Measurements from ENCODE around the gene EPHB2.

The EPHB2 gene

DNA sequence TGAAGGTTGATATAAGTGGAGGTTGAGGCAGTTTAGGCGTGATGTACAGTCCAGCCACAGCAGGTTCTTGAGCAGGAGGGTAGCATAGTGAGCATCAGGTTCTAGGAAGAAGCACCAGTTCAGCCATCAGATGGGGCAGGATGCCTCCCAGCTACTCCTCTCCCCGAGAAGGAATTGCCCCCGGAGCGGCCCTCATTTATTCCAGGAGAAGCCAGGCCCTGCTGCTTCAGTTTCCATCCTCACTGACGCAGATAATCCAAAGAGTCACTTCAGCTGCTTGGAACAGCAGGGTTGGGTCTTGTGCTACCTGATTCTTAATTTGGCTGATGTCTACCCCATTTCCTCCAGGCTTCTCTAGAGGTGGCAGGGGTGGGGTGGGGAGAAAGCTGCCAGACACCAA lies 207.3 kb downstream of the EPHB2 start:
- TF ChIP-seq FOXP2 (optimal IDR thresholded peaks at IDR 0.05; ENCODE audit: borderline replicate concordance, extremely low read depth, extremely low read length, insufficient read depth) (no peak), TAF1 (IDR thresholded peaks at IDR 0.05; ENCODE audit: borderline replicate concordance, insufficient read depth, low read length) (no peak), POLR2AphosphoS5 (IDR thresholded peaks at IDR 0.05; ENCODE audit: low read depth, low read length) (no peak), SIN3A (IDR thresholded peaks at IDR 0.05; ENCODE audit: borderline replicate concordance, insufficient read depth, low read length) (no peak)

DNA sequence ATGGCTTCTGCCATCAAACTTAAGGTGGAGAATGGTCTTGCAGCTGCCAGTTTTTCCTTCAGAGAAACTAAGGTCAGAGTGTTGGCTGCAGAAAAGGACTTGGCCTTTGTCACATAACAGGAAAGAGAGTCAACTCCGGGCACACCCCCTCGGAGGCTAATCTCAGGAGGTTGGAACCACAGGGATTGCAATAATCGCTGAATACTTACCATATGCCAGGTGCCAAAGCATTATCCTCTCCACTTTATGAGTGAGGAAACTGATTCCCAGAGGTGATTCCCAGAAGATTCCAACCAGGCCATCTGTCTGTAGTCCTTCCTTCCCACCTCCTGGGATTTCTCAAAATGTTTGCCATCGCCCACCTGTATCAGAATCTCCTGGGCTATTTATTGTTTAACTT lies 208.0 kb downstream of the EPHB2 start:
- TF ChIP-seq TAF1 (IDR thresholded peaks at IDR 0.05; ENCODE audit: borderline replicate concordance, insufficient read depth, low read length) (no peak), SIN3A (IDR thresholded peaks at IDR 0.05; ENCODE audit: borderline replicate concordance, insufficient read depth, low read length) (no peak), POLR2AphosphoS5 (IDR thresholded peaks at IDR 0.05; ENCODE audit: low read depth, low read length) (no peak), FOXP2 (optimal IDR thresholded peaks at IDR 0.05; ENCODE audit: borderline replicate concordance, extremely low read depth, extremely low read length, insufficient read depth) (no peak)
- TF ChIP-seq, protein P1, sequence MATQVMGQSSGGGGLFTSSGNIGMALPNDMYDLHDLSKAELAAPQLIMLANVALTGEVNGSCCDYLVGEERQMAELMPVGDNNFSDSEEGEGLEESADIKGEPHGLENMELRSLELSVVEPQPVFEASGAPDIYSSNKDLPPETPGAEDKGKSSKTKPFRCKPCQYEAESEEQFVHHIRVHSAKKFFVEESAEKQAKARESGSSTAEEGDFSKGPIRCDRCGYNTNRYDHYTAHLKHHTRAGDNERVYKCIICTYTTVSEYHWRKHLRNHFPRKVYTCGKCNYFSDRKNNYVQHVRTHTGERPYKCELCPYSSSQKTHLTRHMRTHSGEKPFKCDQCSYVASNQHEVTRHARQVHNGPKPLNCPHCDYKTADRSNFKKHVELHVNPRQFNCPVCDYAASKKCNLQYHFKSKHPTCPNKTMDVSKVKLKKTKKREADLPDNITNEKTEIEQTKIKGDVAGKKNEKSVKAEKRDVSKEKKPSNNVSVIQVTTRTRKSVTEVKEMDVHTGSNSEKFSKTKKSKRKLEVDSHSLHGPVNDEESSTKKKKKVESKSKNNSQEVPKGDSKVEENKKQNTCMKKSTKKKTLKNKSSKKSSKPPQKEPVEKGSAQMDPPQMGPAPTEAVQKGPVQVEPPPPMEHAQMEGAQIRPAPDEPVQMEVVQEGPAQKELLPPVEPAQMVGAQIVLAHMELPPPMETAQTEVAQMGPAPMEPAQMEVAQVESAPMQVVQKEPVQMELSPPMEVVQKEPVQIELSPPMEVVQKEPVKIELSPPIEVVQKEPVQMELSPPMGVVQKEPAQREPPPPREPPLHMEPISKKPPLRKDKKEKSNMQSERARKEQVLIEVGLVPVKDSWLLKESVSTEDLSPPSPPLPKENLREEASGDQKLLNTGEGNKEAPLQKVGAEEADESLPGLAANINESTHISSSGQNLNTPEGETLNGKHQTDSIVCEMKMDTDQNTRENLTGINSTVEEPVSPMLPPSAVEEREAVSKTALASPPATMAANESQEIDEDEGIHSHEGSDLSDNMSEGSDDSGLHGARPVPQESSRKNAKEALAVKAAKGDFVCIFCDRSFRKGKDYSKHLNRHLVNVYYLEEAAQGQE (IDR thresholded peaks at IDR 0.05; ENCODE audit: insufficient read depth in 1 of 2, low read depth in 2 of 2, low read length in 2 of 2) = no peak

DNA sequence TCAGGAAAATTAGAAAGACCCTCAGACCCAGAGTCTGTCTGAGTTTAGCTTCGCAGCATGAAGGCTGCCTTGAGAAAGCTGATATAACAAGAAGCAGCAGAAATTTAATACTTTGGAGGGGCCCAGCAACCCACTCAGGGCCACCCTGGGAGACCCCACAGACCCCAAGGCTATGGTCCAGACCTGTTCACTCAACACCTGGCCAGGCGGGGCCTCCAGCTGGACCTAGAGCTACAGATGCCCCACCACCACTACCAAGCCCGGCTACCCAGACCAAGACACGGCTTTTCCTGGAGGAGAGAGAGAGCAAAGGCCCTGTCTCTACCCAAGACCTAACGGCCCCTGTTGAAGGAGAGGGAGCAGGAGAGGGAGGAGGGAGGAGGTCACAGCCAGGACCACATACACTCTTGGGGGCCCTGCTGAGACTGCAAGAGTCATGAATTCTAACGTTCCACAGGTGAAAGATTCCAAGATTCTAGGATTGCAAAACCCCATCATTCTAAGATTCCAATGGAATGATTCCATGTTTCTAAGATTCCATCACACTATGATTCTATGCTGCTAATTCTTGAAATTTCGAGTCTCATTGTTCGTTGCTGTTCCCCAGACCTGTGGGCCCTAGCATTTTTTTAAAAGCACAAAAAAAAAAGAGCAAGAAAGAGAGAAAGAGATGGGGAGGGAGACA lies 208.8 kb downstream of the EPHB2 start:
- no peak for TF ChIP-seq SIN3A (IDR thresholded peaks at IDR 0.05; ENCODE audit: borderline replicate concordance, insufficient read depth, low read length)
- TF ChIP-seq POLR2AphosphoS5 (IDR thresholded peaks at IDR 0.05; ENCODE audit: low read depth, low read length) = no peak
- TF ChIP-seq, protein P1 (IDR thresholded peaks at IDR 0.05; ENCODE audit: insufficient read depth in 1 of 2, low read depth in 2 of 2, low read length in 2 of 2) = no peak
- no peak for TF ChIP-seq FOXP2 (optimal IDR thresholded peaks at IDR 0.05; ENCODE audit: borderline replicate concordance, extremely low read depth, extremely low read length, insufficient read depth)
- no peak for TF ChIP-seq TAF1 (IDR thresholded peaks at IDR 0.05; ENCODE audit: borderline replicate concordance, insufficient read depth, low read length)

DNA sequence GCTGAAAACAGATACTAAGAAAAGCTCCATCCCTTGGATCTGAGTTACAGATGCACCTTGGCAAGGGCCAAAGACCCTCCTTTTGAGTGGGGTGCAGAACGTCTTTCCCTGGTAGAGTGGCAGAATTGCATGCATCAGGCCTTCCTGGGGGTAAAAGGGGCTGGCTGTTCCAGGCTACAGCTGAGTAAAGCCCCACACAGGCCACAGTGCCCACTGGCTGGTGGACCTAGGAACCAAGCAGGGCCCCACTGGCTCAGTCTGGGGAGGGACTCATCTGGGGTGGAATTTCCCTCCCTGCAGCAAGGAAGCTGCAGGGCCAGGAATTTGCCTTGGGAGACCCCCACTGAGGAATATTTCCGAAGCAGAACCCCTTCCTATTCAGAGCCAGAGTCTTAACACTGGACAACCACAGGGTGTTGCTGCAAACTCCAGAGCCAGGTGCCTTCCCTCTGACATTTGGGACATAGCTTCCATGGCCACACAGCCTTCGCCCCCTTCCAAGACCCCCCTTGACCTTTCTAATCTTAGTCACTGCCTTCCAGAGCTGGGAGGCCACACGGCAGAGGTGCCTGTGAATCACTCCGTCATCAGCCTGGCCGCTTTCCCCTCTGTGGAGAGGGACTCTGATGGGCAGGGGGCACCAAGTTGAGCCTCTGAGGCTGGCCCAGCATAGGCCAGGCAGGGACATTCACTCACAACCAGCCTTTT lies 209.5 kb downstream of the EPHB2 start:
- no peak for TF ChIP-seq FOXP2 (optimal IDR thresholded peaks at IDR 0.05; ENCODE audit: borderline replicate concordance, extremely low read depth, extremely low read length, insufficient read depth)

DNA sequence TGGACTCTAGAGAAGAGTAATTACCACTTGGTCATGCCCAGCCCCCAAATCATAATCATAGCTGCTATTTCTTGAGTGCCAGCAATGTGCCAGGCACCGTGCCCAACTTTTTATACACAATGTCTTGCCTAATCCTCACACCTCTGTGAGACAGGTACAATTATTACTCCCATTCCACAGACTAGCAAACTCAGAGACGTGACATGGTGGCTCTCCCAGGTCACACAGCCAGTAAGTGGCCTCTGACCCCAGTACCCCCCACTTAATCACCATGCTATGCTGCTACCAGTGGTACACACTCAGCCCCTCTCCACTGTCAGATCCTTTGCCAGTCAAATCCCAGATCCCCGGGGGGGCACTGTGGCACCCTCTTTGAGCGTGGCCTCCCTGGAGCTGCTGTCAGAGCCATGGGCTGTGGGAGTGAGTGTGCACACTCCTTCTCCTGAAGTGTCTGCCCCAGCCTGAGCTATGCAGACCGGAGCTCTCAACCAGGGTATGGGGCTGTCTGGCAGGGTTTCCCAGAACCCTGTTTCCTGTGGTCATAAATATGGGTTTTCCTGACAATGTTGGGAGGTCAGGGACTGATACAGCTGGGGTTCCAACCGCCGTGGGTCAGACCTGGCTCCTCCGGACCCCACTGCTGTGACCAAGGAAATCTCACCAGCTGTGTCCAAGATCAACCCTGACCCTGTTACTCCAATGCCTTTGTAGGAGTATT lies 210.3 kb downstream of the EPHB2 start:
- TF ChIP-seq POLR2AphosphoS5 (IDR thresholded peaks at IDR 0.05; ENCODE audit: low read depth, low read length) (no peak), TAF1 (IDR thresholded peaks at IDR 0.05; ENCODE audit: borderline replicate concordance, insufficient read depth, low read length) (no peak), FOXP2 (optimal IDR thresholded peaks at IDR 0.05; ENCODE audit: borderline replicate concordance, extremely low read depth, extremely low read length, insufficient read depth) (no peak), SIN3A (IDR thresholded peaks at IDR 0.05; ENCODE audit: borderline replicate concordance, insufficient read depth, low read length) (no peak)
- TF ChIP-seq, protein P1 (IDR thresholded peaks at IDR 0.05; ENCODE audit: insufficient read depth in 1 of 2, low read depth in 2 of 2, low read length in 2 of 2) = no peak

Measured in PFSK-1 (cell line).